DND-41 (cell line): ENCODE results near the gene CALN1.

ENCODE experiments used
- CTCF ChIP-seq: IDR thresholded peaks from 2 replicates; pipeline ENCODE4 v1.5.1; 2012; ENCODE audit warnings: borderline replicate concordance, low read length, moderate library complexity, mild to moderate bottlenecking; ENCODE audit not compliant: poor library complexity, severe bottlenecking; ENCODE audit errors: extremely low read depth
- EZH2 ChIP-seq: IDR thresholded peaks from 3 replicates; pipeline ENCODE4 v1.6.1; 2012; ENCODE audit warnings: borderline replicate concordance, low read depth, mild to moderate bottlenecking, moderate library complexity, low read length, inconsistent platforms; ENCODE audit not compliant: severe bottlenecking

- TF ChIP-seq CTCF, result no peak
- TF ChIP-seq EZH2, result no peak
These were observed 569.4 kb downstream of the CALN1 start for GRCh38 chr7:71842786-71843185.
